NCI-H2107 treated with DMSO at 0.1 percent for 48 hours (cell line): Measurements from ENCODE around the gene ARHGAP30.
"Not testable (repeated sequence)": the region's sequence is repeated elsewhere in the genome, so short reads cannot be mapped to it uniquely, and the experiment has no call there.

ENCODE experiments used
- DNase-seq: peaks from one replicate; lab custom pipeline; 2025; ENCODE audit not compliant: unreplicated experiment; lab: John Stamatoyannopoulos, UW

The ARHGAP30 gene

GRCh38 chr1:161045736-161046604 is 23.7 kb downstream of the ARHGAP30 start, which contains the start of gene USF1:
TSS of gene USF1 (minus strand) at chr1:161045977. CDS start at chr1:161043275, 2,702 bp downstream.
- peak; percentile 97 for DNase-seq

GRCh38 chr1:161044908-161045735 is 24.6 kb downstream of the ARHGAP30 start:
- peak; percentile 74 for DNase-seq

GRCh38 chr1:161044535-161044907 is 25.2 kb downstream of the ARHGAP30 start:
- DNase-seq, result no peak

- DNase-seq, result no peak
These were observed 30.1 kb downstream of the ARHGAP30 start for GRCh38 chr1:161039546-161039945.

- no peak for DNase-seq
These were observed 30.5 kb downstream of the ARHGAP30 start for GRCh38 chr1:161039154-161039545.

GRCh38 chr1:161038523-161039153 is 31.1 kb downstream of the ARHGAP30 start, which contains the start of gene TSTD1:
TSS of gene TSTD1 (minus strand) at chr1:161038964. CDS start at chr1:161038889, 75 bp downstream.
- peak; percentile 61 for DNase-seq

GRCh38 chr1:161037661-161038522 is 31.8 kb downstream of the ARHGAP30 start:
- no peak for DNase-seq

- DNase-seq, result no peak
These were observed 35.9 kb downstream of the ARHGAP30 start for GRCh38 chr1:161033751-161034150.

- no peak for DNase-seq
These were observed 37.3 kb downstream of the ARHGAP30 start for GRCh38 chr1:161032409-161032808.

- DNase-seq, result no peak
These were observed 37.8 kb downstream of the ARHGAP30 start for GRCh38 chr1:161031874-161032273.

- not testable (repeated sequence) for DNase-seq
These were observed 40.2 kb downstream of the ARHGAP30 start for GRCh38 chr1:161029466-161029865.

GRCh38 chr1:161026954-161027353 is 42.7 kb downstream of the ARHGAP30 start:
- not testable (repeated sequence) for DNase-seq

- not testable (repeated sequence) for DNase-seq
These were observed 47.3 kb downstream of the ARHGAP30 start for GRCh38 chr1:161022432-161022831.

GRCh38 chr1:161021970-161022353 is 47.7 kb downstream of the ARHGAP30 start:
- no peak for DNase-seq

GRCh38 chr1:161021165-161021969 is 48.3 kb downstream of the ARHGAP30 start:
- DNase-seq, result peak; percentile 98

GRCh38 chr1:161020509-161021164 is 49.1 kb downstream of the ARHGAP30 start, which contains the start of gene F11R:
TSS of gene F11R (minus strand) at chr1:161021152. CDS start at chr1:161021073, 79 bp downstream.
- DNase-seq, result no peak

GRCh38 chr1:161019751-161020495 is 49.8 kb downstream of the ARHGAP30 start:
- DNase-seq, result peak; percentile 60

- not testable (repeated sequence) for DNase-seq
These were observed 50.5 kb downstream of the ARHGAP30 start for GRCh38 chr1:161019111-161019660.
